Thoracic aorta (tissue), 2 donors: ENCODE data around the gene USP6NL. TPM values are rescaled to one million over a fixed set of nuclear protein-coding genes. Genes with fewer than 3 reads are reported as not detected.

Source experiments
- ATAC-seq: fragments of 150-250 bp; one replicate; pipeline ENCODE4 v1.8.0; 2017; ENCODE audit warnings: low read depth; ENCODE audit not compliant: insufficient number of reproducible peaks, low FRiP score
- DNase-seq: peaks from one replicate; pipeline ENCODE4 v3.0.0-alpha.2; 2020; ENCODE audit warnings: low spot score
- H3K27ac ChIP-seq, 2 donors: fragments of 200-600 bp; sonication (generic); 1 replicate in 1 of 2; 2 replicates in 1 of 2; pipeline ENCODE4 v1.5.1; 2016; ENCODE audit warnings: mild to moderate bottlenecking in 2 of 2, moderate library complexity in 2 of 2
- H3K27me3 ChIP-seq: fragments of 200-600 bp; sonication (generic); replicated peaks from 2 replicates; pipeline ENCODE4 v1.6.0; 2016; ENCODE audit warnings: mild to moderate bottlenecking; ENCODE audit not compliant: insufficient read depth
- H3K36me3 ChIP-seq: fragments of 200-600 bp; sonication (generic); one replicate; pipeline ENCODE4 v1.5.1; 2016
- H3K4me1 ChIP-seq, 2 donors: fragments of 200-600 bp; sonication (generic); 1 replicate in 1 of 2; 2 replicates in 1 of 2; pipeline versions ENCODE4 v1.5.1 to v1.6.0; 2016; ENCODE audit warnings: low read depth in 2 of 2, mild to moderate bottlenecking in 1 of 2; ENCODE audit not compliant: control insufficient read depth in 1 of 2
- H3K4me3 ChIP-seq: fragments of 200-600 bp; sonication (generic); 2 replicates; pipeline ENCODE4 v1.5.1; 2016; ENCODE audit warnings: mild to moderate bottlenecking
- H3K9me3 ChIP-seq: fragments of 200-600 bp; sonication (generic); 2 replicates; pipeline ENCODE4 v1.5.1; 2016
- total RNA-seq, 2 donors: library from RNA; depleted of rRNA; stranded (reverse); fragments of >200 nt; gene quantifications; one replicate each; pipeline versions ENCODE4 v1.1.0 to v1.2.3, GENCODE V29; 2016
- TF ChIP-seq, protein P1 (sequence below): fragments of 200-600 bp; sonication (generic); IDR thresholded peaks from one replicate; pipeline ENCODE4 v1.5.1; 2019; ENCODE audit warnings: antibody characterized with exemption

The USP6NL gene
- total RNA-seq, result 10 to 100 TPM in 1 of 2 donors, 1 to 10 TPM in 1; 9.5 to 15.0 TPM

DNA sequence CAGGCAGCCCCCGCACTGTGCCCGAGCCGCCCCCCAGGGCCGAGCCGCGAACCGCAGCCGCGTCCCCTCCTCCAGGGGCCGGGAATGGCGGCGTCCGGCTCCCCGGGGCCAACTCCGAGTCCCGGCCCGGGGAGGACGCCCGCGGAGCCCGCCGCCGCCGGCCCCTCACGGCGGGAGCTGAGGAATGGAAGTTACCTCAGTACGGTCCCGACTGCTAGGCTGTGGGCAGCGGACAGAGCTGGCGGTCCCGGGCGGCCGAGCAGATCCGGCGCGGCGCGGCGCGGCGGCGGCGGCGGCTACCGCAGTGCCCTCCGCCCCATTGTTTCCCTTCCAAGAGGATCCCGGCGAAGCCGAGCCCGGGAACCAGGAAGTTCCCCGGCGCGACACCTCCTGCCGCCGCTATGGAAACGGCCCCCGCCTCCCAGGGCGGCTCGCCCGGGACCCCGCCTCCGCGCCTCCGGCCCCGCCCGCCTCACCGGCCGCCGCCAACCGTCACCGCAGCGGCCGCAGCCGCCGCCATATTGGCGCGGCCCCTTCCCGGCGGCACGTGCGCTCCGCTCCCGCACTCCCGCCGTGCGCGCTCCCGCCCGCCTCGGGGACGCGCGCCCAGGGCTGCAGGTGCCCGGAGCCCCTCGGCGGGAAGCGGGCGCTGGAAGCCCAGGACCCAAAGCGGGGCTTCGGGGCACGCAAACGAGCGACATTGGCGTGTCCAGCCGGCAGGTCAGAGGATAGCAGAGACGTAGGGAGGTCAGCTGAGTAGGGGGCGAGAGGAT lies at the start of gene USP6NL:
Gene USP6NL (minus strand): TSS at position 403 of the 773 bp plus-strand sequence. CDS start 14,016 bp downstream, outside the sequence.
- DNase-seq (peak; percentile 35), ATAC-seq (peak; percentile 76)
- peak within 1 kb of the TSS; percentile 79 to 83 for H3K27ac ChIP-seq
- H3K9me3 ChIP-seq, result no peaks in the 10 kb centered on the region
- H3K36me3 ChIP-seq, result no peaks in the 10 kb centered on the region
- TF ChIP-seq, protein P1, sequence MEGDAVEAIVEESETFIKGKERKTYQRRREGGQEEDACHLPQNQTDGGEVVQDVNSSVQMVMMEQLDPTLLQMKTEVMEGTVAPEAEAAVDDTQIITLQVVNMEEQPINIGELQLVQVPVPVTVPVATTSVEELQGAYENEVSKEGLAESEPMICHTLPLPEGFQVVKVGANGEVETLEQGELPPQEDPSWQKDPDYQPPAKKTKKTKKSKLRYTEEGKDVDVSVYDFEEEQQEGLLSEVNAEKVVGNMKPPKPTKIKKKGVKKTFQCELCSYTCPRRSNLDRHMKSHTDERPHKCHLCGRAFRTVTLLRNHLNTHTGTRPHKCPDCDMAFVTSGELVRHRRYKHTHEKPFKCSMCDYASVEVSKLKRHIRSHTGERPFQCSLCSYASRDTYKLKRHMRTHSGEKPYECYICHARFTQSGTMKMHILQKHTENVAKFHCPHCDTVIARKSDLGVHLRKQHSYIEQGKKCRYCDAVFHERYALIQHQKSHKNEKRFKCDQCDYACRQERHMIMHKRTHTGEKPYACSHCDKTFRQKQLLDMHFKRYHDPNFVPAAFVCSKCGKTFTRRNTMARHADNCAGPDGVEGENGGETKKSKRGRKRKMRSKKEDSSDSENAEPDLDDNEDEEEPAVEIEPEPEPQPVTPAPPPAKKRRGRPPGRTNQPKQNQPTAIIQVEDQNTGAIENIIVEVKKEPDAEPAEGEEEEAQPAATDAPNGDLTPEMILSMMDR, result no peak
- H3K27me3 ChIP-seq, result no peaks in the 10 kb centered on the region
- peak within 1 kb of the TSS; percentile 93 for H3K4me3 ChIP-seq
- H3K4me1 ChIP-seq, result peaks cover 5 to 11% of the 10 kb centered on the region in 2 donors

DNA sequence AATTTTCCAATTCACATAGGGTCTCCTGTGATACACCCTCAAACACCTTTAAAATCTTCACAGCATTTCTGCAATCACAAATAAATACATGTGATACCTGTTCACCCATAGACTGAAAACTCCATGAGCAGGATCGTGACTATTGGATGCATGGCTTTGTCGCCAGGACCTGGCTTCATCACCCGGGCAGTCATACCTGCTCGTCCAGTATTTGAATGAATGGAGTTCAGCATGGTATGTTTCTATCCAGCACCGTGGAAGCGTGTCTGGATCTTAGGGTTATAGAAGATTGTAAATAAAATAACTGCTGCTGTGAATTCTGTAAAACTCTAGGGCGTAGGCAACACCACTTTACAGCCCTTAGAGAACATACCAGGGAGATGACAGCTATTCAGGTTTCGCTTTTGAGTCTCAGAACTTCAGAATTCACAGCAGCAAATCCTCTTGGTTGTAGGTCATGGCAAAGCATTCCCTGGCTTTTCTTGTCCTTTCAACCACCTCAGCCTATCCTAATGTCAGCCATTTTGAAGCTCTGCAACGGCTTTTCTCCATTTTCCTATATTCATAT lies 47.4 kb upstream of the USP6NL start:
- TF ChIP-seq, protein P1, result no peak
- peaks cover 0 to 4% of the 10 kb centered on the region in 2 donors for H3K4me1 ChIP-seq
- H3K36me3 ChIP-seq, result no peaks in the 10 kb centered on the region
- H3K27ac ChIP-seq, result no peak overlapping the region
- H3K27me3 ChIP-seq, result no peaks in the 10 kb centered on the region
- no peak overlapping the region for H3K4me3 ChIP-seq
- DNase-seq, result no peak
- no peaks in the 10 kb centered on the region for H3K9me3 ChIP-seq
- no peak for ATAC-seq

DNA sequence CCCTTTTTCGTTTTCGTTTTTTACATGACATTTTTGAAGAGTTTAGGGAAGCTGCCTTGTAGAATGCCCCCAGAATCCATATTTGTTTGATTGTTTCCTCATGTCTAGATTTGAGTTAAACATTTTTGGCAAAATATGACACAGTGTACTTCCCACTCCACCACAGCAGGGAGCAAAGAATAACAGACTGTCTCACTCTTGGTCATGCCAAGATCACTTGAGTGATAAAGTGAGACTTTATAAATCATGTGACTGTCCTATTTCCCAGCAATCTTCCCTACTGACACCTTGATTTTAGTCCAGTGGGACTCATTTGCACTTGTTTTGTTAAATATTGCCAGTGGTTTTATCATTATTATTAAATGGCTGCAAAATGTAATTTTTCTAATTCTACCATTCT lies 44.4 kb upstream of the USP6NL start:
- DNase-seq (no peak), ATAC-seq (no peak)
- Histone ChIP-seq H3K27me3 (no peaks in the 10 kb centered on the region), H3K27ac (no peak overlapping the region), H3K9me3 (no peaks in the 10 kb centered on the region), H3K4me1 (peaks cover 0 to 4% of the 10 kb centered on the region in 2 donors), H3K4me3 (no peak overlapping the region), H3K36me3 (no peaks in the 10 kb centered on the region)
- TF ChIP-seq, protein P1, result no peak

DNA sequence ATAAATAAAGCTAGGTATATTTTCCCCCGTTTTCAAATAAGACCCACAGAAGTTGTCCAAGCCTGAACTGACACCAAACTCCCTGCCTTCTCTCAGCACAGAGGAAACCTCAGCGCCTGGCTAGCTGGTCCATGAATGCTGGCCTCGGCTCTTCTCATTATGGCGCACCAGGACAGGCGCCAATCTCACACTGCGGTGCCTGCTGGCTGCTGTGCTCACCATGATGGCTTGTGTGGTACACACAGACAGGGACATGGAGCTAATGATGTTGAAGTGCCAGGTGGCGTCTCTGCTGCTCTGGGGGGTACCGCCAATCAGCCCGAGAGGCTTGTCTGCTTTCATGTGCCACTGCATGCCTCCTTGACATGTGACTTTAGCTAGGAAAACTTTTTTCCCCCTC lies 43.2 kb upstream of the USP6NL start:
- H3K27ac ChIP-seq, result no peak overlapping the region
- no peaks in the 10 kb centered on the region for H3K36me3 ChIP-seq
- no peaks in the 10 kb centered on the region for H3K27me3 ChIP-seq
- TF ChIP-seq, protein P1, result no peak
- no peaks in the 10 kb centered on the region for H3K9me3 ChIP-seq
- peaks cover 0 to 4% of the 10 kb centered on the region in 2 donors for H3K4me1 ChIP-seq
- H3K4me3 ChIP-seq, result no peak overlapping the region
- no peak for DNase-seq
- no peak for ATAC-seq

DNA sequence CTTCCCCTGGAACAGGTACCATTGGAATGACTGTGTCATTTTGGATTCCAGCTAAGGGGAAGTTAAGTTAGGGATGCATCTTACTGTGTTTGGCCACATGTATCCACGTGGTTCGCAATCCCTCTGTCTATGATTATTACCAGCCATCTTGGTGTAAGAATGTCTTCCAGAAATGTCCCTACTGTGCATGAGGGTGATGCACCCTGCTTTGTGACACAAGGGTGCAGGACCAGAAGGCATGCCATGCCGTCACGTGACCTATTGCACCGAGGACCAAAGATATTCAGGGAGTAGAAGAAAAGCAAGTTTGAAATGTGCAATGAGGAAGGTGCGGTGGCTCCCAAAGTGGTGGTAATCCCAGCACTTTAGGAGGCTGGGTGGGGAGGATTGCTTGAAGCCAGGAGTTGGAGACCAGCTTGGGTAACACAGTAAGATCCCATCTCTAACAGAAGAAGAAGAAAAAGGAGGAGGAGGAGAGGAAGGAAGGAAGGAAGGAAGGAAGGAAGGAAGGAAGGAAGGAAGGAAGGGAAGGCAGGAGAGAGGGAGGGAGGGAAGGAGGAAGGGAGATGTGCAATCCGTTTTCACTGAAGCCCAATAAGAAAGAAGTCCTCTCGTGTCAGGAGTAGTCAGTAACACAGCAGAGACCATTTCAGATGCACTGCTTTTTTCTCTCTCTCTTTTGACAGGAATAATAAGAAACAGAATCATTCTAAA lies 42.5 kb upstream of the USP6NL start:
- H3K4me3 ChIP-seq, result no peak overlapping the region
- H3K27me3 ChIP-seq, result no peaks in the 10 kb centered on the region
- no peaks in the 10 kb centered on the region for H3K9me3 ChIP-seq
- H3K36me3 ChIP-seq, result no peaks in the 10 kb centered on the region
- ATAC-seq (no peak), DNase-seq (no peak)
- H3K27ac ChIP-seq, result no peak overlapping the region
- H3K4me1 ChIP-seq, result peaks cover 0 to 4% of the 10 kb centered on the region in 2 donors
- TF ChIP-seq, protein P1, result no peak
